Measurements from ENCODE around the gene UPK2.

UPK2 gene

GRCh38 chr11:118939953-118940598 is 16.0 kb upstream of the UPK2 start:
- no peaks in the 10 kb centered on the region for H3K79me2 ChIP-seq (ENCODE audit: insufficient read depth, low read length)
- no peaks in the 10 kb centered on the region for H3K9me2 ChIP-seq (replicated peaks; ENCODE audit: low read depth, low read length)
- peak overlapping the region; percentile 59 for H2AFZ ChIP-seq (ENCODE audit: low read length)
- H4K20me1 ChIP-seq (ENCODE audit: insufficient read depth, low read length, poor library complexity, severe bottlenecking), result no peaks in the 10 kb centered on the region
- no peaks in the 10 kb centered on the region for H3F3A ChIP-seq (ENCODE audit: low read depth)
- no peaks in the 10 kb centered on the region for H3K9me3 ChIP-seq (ENCODE audit: insufficient read depth, low read depth, low read length)
- no peaks in the 10 kb centered on the region for H3K36me3 ChIP-seq (ENCODE audit: insufficient read depth, low read length)
- H3K4me1 ChIP-seq (ENCODE audit: insufficient read depth, low read length, poor library complexity, severe bottlenecking), result peaks cover 21% of the 10 kb centered on the region
- peak overlapping the region; percentile 50 for H3K4me3 ChIP-seq (ENCODE audit: low read length, poor library complexity, severe bottlenecking)
- TF ChIP-seq, protein P1, sequence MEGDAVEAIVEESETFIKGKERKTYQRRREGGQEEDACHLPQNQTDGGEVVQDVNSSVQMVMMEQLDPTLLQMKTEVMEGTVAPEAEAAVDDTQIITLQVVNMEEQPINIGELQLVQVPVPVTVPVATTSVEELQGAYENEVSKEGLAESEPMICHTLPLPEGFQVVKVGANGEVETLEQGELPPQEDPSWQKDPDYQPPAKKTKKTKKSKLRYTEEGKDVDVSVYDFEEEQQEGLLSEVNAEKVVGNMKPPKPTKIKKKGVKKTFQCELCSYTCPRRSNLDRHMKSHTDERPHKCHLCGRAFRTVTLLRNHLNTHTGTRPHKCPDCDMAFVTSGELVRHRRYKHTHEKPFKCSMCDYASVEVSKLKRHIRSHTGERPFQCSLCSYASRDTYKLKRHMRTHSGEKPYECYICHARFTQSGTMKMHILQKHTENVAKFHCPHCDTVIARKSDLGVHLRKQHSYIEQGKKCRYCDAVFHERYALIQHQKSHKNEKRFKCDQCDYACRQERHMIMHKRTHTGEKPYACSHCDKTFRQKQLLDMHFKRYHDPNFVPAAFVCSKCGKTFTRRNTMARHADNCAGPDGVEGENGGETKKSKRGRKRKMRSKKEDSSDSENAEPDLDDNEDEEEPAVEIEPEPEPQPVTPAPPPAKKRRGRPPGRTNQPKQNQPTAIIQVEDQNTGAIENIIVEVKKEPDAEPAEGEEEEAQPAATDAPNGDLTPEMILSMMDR (conservative IDR thresholded peaks at IDR 0.05; ENCODE audit: low read length), result no peak
- no peak for TF ChIP-seq EZH2phosphoT487 (IDR thresholded peaks at IDR 0.05; ENCODE audit: borderline replicate concordance)
- H3K4me2 ChIP-seq (ENCODE audit: low read depth, low read length, poor library complexity, severe bottlenecking), result peak overlapping the region; percentile 77
- H3K27me3 ChIP-seq (ENCODE audit: insufficient read depth, low read length, poor library complexity, severe bottlenecking), result no peaks in the 10 kb centered on the region
- peak overlapping the region; percentile 66 for H3K9ac ChIP-seq (ENCODE audit: low read depth, low read length, poor library complexity, severe bottlenecking)

- Histone ChIP-seq H3K9me2 (replicated peaks; ENCODE audit: low read depth, low read length) (no peaks in the 10 kb centered on the region), H3F3A (ENCODE audit: low read depth) (no peaks in the 10 kb centered on the region), H3K9ac (ENCODE audit: low read depth, low read length, poor library complexity, severe bottlenecking) (no peak overlapping the region), H2AFZ (ENCODE audit: low read length) (no peak overlapping the region), H3K4me3 (ENCODE audit: low read length, poor library complexity, severe bottlenecking) (no peak overlapping the region), H3K4me2 (ENCODE audit: low read depth, low read length, poor library complexity, severe bottlenecking) (no peak overlapping the region), H3K79me2 (ENCODE audit: insufficient read depth, low read length) (no peaks in the 10 kb centered on the region), H3K36me3 (ENCODE audit: insufficient read depth, low read length) (no peaks in the 10 kb centered on the region), H3K27me3 (ENCODE audit: insufficient read depth, low read length, poor library complexity, severe bottlenecking) (no peaks in the 10 kb centered on the region), H3K4me1 (ENCODE audit: insufficient read depth, low read length, poor library complexity, severe bottlenecking) (no peaks in the 10 kb centered on the region), H3K9me3 (ENCODE audit: insufficient read depth, low read depth, low read length) (no peaks in the 10 kb centered on the region), H4K20me1 (ENCODE audit: insufficient read depth, low read length, poor library complexity, severe bottlenecking) (no peaks in the 10 kb centered on the region)
- no peak for TF ChIP-seq EZH2phosphoT487 (IDR thresholded peaks at IDR 0.05; ENCODE audit: borderline replicate concordance)
- TF ChIP-seq, protein P1 (conservative IDR thresholded peaks at IDR 0.05; ENCODE audit: low read length), result no peak
These were observed 9.0 kb upstream of the UPK2 start for GRCh38 chr11:118947091-118947490.

- TF ChIP-seq, protein P1 (conservative IDR thresholded peaks at IDR 0.05; ENCODE audit: low read length), result no peak
- TF ChIP-seq EZH2phosphoT487 (IDR thresholded peaks at IDR 0.05; ENCODE audit: borderline replicate concordance), result no peak
- Histone ChIP-seq H3K27me3 (ENCODE audit: insufficient read depth, low read length, poor library complexity, severe bottlenecking) (no peaks in the 10 kb centered on the region), H3K9me2 (replicated peaks; ENCODE audit: low read depth, low read length) (no peaks in the 10 kb centered on the region), H3K4me3 (ENCODE audit: low read length, poor library complexity, severe bottlenecking) (no peak overlapping the region), H3K9ac (ENCODE audit: low read depth, low read length, poor library complexity, severe bottlenecking) (no peak overlapping the region), H3K4me2 (ENCODE audit: low read depth, low read length, poor library complexity, severe bottlenecking) (no peak overlapping the region), H3K4me1 (ENCODE audit: insufficient read depth, low read length, poor library complexity, severe bottlenecking) (no peaks in the 10 kb centered on the region), H3K9me3 (ENCODE audit: insufficient read depth, low read depth, low read length) (no peaks in the 10 kb centered on the region), H2AFZ (ENCODE audit: low read length) (no peak overlapping the region), H3K36me3 (ENCODE audit: insufficient read depth, low read length) (no peaks in the 10 kb centered on the region), H4K20me1 (ENCODE audit: insufficient read depth, low read length, poor library complexity, severe bottlenecking) (no peaks in the 10 kb centered on the region), H3K79me2 (ENCODE audit: insufficient read depth, low read length) (no peaks in the 10 kb centered on the region), H3F3A (ENCODE audit: low read depth) (no peaks in the 10 kb centered on the region)
These were observed 8.1 kb upstream of the UPK2 start for GRCh38 chr11:118948000-118948399.

All from Loucy (cell line).